LoVo (cell line): ENCODE data around the gene EIPR1.
A peak's percentile ranks its signal among the peaks of the same experiment; 100 is the strongest.

Source experiments
- DNase-seq: peaks from one replicate; pipeline ENCODE4 v3.0.0-alpha.2; 2016; ENCODE audit warnings: low spot score

Gene EIPR1

DNA sequence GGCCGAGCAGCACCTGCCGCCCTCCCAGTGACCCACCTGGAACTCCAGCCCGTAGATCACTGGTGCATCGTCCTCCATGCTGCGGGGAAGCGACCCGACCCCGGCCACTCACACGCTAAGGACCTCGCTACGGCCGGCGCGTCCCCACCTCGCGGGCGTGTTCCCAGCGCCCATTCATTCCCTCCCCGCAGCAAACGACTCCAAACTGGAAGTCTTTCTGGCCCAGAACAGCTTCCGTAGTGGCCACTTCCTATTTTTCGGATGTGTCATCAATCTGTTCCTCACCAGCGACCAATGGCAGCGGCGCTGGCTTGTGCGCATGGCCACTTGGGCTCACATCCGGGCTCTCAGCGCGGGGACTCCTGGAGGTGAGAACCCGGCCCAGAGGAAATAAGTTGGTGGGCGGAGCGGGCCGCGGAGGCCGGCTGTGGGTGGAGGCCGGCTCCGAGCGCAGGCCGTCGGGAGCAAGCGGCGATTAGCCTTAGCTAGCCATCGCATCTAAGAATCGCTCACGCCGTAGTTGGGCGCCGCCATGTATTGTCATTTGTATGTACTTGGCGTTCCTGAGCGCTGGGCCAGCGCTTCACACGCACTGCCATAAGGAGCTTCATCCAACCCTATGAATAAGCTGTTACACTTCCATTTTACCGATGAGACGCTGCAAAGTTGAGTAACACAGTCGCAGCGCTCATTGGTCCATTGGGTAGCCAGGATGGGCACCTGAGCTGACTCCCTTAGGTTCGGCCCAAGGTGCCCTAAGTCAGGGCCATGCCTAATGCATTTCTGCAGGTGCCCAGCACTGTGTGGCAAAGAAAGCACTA, at the start of gene EIPR1:
Gene EIPR1, minus strand, starts transcription at position 207 of the 821 bp plus-strand sequence. Its CDS starts 129 bp downstream, at position 78.
- peak; percentile 96 for DNase-seq

DNA sequence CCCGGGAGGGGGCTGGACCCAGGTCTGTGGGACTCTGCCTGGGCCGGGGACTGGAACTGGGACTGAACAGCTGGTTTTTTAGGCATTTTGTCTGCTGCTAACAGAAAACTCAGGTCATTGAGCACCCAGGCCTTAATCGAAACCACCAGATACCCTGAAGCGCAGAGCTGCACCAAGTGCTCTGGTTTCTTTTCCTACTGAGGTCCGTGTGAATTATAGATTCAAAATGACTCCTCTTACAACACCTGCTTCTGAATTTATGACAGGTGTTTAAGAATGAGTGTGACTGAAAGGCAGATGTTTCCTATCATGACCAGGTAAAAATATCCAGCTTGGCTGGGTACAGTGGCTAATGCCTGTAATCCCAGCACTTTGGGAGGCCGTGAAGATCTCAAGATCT, 49.7 kb upstream of the EIPR1 start:
- DNase-seq, result no peak

DNA sequence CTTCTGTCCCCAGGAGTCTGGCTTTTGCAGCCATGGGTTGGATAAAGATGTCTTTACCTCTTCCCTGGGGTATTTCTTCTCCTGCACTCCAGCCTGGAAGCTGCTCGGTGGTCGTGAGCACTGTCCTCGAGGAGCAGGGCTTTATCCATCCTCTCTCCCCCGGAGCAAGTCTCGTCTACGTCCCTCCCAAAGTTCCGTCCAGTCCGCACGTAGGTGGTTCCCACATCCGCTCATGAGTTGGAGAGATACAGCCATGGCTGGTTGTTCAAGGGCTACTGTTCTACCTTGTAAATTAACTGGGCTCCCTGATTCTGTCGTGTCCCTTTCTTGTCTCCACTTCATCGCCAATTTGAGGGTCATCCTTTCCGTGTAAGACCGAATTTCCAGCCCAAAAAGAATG, 49.0 kb upstream of the EIPR1 start:
- no peak for DNase-seq

DNA sequence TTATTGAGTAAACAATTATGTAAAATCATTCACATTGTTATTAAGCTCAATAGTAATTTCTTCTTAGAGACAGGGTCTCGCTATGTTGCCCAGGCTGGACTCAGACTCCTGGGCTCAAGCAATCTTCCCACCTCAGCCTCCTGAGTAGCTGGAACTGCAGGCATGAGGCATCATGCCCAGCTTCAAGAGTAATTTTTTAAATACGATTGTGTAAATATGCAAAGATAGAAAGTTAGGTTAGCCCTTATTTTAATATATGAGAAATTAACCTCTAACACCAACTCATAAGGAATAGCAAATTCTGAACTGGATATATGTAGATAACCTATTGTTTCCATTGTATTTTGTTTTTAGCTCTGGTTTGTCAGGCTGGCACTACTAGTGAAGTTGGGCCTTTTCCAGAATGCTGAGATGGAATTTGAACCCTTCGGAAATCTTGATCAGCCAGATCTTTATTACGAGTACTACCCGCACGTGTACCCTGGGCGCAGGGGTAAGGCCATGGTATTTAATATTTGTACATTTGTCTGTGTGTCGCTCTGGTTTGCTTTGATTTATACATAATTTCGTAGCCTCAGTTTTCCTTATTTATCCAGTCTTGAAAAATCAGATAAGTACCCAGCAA, 46.7 kb upstream of the EIPR1 start:
- no peak for DNase-seq

DNA sequence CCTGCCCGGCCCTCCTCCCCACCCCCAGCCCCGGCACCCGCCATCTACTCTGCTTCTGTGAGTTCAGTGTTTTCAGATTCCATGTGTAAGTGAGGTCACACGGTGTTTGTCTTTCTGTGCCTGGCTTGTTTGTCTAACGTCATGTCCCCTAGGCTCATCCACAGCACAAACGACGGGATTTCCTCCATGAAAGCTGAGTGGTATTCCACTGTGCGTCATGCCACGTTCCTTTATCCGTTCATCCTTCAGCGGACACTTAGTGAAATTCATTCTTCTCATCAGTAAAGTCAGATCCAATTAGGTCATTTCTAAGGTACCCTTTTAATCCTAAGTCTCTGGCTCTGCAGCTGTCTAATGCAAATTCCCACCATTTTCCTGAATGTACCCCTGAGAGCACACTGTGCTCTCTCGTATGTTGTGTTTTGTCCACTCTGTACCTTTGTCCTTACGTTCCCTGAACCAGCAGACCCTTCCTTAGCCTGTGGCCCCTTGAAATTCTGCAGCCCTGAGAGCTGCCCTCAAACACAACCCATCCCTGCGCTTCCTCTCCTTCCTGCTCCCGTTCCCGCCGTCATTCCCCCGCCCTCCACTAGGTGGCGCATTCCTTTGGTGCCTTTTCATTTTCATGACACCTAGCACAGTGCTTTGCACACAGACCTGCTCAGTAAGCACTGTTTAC, 46.0 kb upstream of the EIPR1 start:
- peak; percentile 50 for DNase-seq

DNA sequence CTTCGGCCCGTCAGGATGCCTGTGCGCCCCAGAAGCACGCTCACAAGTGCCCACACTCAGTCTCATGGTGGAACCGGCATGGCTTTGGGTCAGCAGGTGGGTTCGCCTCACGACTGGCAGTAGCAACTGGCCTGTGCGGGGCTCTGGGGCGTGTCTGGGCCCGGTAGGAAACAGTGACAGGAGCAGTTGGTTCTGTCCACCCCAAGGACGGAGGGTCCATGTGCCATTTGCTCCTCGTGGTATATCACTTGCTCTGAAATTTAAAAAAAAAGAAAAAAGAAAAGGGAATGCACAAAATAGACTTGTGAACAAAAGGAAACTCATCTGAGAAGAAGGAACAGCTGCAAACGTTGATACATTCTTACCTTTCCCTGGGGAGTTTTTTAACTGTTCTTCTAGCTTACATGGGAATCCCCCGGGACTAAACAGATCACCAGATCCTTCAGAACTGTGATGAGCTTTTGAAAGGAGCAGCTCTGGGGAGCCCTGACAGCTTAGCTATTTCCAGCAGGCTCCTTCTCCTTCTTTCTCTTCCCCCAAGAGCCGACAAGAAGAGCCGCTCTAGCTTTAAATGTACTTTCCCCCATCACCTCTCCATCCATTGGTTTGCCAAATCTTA, 44.7 kb upstream of the EIPR1 start:
- no peak for DNase-seq

DNA sequence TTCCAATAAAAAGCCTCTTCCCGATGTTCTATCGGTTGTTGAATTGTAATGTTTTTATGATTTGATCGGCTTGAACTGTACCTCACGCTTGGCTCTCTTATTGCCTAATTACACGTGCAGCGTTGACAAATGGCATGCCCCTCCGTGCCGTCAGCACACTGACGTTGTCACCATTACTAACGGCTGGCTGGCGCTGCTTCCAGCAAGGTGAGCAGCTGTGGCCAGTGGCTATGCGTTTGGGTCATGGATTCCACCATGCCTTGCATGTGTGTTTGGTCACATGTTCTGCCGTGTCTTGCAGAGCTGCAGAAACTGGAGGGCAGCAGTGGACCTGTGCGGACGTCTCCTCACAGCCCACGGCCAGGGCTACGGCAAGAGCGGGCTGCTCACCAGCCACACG, 44.0 kb upstream of the EIPR1 start:
- DNase-seq, result no peak

DNA sequence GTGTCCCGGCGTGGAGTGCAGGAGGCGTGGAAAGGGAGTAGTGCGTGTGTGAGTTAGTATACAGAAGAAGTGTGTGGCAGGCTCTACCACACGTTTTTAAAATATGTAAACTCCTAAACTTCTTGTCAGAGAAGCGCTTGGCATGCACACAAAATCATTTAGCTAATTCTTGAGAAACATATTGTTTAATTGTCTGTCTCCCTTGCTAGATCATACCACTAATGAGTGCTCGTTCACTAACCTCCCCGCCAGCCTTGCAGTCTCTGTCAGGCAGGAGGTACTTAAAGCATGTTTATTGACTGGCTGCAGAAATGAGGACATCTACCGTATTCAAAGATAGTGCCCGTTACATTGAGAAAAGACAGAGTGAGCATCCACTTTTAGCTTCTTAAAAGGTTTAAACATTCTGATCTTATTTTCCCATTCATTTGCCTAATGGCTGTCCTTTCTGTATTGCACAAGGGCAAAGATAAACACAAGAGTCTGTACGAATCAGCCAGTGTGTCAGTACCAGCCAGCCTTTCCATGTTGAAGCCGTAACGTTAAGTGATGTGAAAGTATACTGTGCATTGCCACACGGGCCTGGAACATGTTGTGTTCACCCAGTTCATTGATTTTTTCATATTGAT, 43.3 kb upstream of the EIPR1 start:
- DNase-seq, result no peak

DNA sequence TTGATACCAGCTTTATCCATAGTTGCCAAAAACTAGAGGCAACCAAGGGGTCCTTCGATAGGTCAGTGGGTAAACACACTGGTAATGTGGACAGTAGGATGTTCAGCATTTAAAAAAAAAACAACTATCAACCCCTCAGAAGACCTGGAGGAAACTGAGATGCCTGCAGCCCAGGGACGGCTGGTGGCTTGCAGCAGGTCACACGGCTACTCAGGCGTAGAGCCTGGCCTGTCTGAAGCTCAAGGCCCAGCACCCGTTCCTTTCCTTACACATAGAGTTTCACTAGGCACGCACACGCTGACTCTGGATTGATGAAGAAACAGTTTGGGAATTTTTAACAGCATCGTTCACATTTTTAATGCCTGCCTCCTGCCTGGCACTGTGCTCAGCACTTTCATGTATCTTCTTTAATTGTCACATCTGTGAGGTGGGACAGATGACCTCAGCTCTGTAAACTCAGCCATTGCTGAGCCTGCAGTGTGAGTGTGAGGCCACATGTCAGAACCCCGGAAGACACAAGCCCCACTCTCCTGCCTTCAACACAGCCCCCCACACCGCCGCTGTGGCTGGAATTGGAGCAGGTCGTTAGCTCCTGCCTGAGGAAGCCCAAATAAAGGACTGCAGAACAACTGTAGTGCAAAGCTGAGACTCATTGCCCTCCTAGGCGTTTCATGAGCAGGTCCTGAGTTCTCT, 42.6 kb upstream of the EIPR1 start:
- no peak for DNase-seq

DNA sequence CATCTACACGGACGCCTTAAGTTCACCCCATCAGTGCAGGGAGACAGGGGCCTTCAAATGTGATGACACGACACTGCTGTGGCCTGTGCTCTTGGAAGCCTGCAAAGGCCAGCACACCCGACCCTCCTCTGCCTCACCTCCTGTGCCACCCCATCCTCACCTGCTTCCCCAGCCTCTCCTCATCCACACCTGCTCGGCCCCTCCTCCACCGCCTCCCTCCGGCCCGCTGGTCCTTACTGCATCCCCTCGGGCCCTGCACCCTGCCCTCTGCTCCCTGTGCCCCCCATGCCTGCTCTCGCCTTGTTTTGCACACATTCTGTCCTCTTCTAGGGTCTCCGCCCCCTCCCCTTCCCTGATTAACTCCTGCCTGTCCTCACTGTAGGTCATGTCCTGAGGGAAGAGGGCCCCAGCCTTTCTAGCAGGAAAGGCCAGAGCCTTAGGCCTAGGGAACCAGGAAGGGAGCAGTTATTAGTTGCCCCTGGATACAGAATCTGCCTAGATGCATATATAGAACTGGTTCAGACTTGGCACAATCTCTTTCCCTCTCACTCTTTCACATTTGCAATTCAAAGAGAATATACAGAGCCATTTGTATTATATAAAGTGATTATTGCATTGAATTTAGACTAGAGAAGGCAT, 41.3 kb upstream of the EIPR1 start:
- no peak for DNase-seq

DNA sequence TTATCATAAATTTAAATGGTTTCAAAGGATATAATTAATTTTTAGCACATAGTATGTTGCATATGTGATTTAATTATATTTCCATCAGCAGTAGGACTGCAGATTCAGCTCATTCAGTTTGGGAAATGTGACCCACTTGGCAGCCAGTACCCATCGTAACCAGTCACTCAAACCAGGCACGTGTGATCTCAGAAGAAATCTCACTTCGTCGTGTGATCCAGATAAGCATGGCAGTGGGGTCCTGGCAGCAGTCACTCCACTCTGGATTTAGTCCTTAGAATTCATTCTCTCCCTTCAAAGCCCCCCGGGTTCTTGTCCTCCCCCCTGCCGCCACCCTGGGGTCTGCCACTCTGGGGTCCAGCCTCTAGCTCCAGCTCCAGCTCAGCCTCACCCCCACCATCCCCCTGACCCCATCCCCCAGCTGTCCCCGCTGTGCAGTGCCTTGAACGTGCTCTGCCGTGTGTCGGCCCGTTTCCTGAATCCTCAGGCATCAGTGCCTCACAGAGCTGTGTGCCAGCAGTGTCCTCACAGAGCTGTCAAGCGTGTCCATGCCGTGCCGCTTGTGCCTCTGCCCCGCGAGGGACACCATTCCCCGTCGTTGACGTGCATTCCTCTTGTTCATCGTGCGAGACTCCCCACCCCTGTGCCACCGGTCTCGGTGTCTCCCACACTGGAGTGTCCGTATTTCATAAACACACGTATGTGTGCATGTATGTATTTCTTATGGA, 36.7 kb upstream of the EIPR1 start:
- DNase-seq, result no peak

DNA sequence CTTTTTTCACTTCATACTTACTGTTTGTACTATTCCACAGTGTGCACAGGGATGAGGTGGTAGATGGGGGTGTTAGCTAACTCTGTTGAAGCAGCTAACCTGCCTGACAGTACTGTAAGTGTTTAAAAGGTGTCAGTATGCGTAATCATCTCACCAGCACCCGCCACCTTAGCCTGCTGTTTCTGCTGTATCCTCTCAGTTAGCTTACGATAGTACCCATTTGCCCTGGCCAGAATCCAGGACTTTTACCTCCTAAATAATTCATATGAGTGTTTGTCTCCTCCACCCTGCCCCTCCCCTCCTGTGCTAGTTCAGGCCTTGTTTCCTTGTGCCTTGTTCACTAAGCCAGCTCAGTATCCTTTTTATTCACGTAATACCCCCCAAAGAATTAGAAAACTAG, 36.1 kb upstream of the EIPR1 start:
- no peak for DNase-seq

DNA sequence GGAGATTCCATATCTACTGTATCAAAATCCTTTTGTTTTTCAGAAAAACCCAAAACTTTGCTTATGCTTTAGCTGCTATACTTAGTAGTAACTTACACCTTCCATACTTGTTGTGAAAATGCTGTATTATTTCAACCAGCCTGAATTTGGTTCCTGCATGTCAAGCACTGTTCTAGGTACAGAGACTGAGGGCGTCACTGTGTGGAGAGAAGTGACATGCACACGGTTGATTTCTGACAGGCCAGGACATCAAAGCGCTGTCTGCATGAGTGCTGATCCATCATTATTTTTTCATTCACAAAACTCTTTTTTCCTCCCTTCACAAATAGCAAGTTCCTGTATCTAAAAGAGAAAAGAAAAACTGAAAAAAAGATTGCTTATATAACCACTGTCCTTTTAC, 33.5 kb upstream of the EIPR1 start:
- DNase-seq, result no peak

DNA sequence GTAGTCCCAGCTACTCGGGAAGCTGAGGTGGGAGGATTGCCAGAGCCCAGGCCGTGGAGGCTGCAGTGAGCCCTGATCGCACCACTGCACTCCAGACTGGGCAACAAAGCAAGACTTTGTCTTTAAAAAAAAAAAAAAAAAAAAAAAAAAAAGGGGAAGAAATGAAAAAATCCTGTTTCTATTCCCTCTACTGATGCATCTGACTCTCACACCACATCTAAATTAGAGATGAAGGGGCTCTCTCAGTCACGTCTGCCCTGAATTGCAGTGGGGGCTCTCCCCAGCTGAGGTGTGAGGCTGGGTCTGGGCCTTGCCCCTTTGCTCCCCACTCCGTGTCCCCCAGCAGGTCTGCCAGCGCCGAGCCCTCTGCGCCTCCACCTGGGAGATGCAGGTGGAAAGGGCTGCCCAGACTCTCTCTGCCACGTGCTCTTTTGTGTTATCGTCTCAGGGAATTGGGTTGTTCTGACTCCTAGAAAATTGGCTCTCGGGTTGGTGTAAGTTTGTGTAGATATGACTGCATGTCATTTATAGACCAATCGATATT, 32.1 kb upstream of the EIPR1 start:
- DNase-seq, result no peak

DNA sequence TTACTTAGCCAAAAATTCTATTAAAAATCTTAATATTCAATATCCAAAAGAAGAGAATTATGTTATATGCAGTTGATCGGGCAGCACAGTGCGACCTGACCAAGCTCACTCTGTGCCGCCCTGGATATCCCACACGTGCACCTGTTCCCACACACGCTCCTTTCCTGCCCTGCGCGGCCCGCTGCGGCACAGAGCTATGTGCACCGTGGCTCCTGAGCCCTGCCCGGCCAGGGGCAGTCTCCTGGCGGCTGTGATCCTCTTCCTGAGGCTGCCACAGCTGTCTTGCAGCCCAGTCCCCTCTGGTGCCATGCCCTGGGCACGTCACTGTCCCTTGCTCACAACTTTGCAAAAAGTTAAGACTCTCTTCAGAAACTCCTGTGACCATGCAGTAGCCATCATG, 31.2 kb upstream of the EIPR1 start:
- DNase-seq, result no peak

DNA sequence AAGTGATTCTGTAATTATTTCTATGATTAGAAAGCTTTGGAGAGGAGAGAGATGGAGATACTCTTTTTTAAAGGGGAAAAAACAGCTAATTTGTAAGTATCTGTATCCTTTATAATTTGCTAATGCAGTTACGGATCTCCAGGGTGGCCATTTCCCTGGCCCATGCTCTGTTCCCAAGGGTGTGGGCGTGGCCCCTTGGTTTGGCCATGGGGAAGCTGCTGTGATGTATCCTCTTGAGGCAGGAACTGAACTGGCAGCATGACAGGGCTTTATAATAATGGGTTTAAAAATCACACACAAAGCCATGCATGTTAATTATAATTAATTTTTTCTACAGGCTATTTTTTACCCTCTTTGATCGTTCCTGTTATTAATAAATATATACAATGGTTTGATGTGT, 28.9 kb upstream of the EIPR1 start:
- no peak for DNase-seq

DNA sequence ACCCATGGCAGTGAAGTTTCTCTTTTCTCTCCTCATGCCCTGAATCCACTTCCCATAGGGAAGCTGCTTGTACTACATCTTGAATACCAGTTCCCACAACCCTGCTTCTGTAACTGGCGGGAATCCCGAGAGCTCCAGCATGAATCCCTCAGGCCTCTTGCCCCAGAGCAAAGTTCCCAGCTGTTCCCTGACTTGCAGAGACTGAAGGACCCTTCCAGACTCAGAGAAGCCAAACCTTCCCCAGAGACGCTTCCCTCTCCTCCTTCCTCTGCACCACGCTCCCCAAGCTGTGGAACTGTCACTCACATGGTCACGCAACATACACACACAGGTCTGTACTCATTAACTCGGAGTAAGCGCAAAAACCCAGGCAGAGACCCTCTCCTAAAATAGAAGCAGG, 28.3 kb upstream of the EIPR1 start:
- DNase-seq, result no peak

DNA sequence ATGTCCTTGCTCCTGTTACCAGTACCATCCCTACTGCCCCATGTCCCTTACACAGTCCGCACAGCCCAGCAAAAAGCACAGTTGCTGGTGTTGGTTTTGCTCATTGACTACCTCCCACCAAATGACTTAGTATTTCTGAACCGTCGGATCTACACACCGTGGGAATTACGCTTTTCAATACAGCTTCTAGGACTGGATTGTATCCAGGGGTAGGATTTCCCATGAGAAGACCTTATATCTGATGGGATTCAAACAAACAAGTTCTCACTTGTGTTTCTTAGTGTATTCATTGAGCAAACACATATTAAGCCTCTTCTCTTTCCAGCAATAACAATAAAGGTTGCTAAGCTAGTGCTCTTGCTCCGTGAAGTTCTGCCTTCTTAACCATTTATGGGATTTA, 27.7 kb upstream of the EIPR1 start:
- DNase-seq, result no peak

DNA sequence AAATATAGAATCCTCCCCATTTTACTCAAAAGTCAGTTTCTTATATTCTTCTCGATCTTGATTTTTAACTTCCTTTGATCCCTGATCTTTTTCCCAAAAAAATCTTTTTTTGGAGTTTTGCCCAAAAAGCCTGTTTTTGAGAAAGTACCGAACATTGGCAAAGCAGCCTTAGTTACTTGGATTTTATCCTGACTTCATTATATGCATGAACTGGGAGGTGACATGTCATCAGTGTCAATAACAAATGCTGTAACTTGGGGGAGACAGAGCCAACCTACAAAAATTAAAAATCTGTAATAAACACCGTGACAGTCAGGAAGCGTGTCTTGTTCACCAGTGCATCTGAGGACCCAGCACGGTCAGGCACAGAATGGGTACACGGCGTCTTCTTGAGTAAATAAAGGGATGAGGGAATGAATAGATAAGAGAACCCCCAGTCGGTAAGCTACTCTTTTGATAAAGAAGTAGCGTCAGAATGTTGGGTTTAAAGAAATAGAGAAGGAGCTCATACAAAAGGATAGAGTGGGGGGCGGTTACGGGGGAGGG, 26.8 kb upstream of the EIPR1 start:
- DNase-seq, result no peak
